Kidney epithelial cell (primary cell): Measurements from ENCODE around the gene LDLRAD2. TPM values are rescaled to one million over a fixed set of nuclear protein-coding genes. Genes with fewer than 3 reads are reported as not detected.

Source experiments
- DNase-seq: peaks from one replicate; pipeline ENCODE4 v3.0.0-alpha.2; 2010; ENCODE audit warnings: low read depth
- H3K27me3 ChIP-seq: 2 replicates; pipeline ENCODE4 v1.6.0; 2011; ENCODE audit warnings: low read length; ENCODE audit not compliant: control insufficient read depth, insufficient read depth
- H3K36me3 ChIP-seq: 2 replicates; pipeline ENCODE4 v1.5.1; 2011; ENCODE audit warnings: low read length; ENCODE audit not compliant: control insufficient read depth, insufficient read depth
- H3K4me3 ChIP-seq: 2 replicates; pipeline ENCODE4 v1.5.1; 2011; ENCODE audit warnings: low read depth, mild to moderate bottlenecking, control low read depth, low read length
- total RNA-seq: library from RNA; depleted of rRNA; stranded (reverse); fragments of >200 nt; gene quantifications from 2 replicates; pipeline ENCODE4 v1.2.3, GENCODE V29; 2015
- TF ChIP-seq, protein P1 (sequence below): IDR thresholded peaks from 2 replicates; pipeline ENCODE4 v1.5.1; 2011; ENCODE audit warnings: mild to moderate bottlenecking, moderate library complexity, low read length, control low read depth, inconsistent platforms; ENCODE audit not compliant: insufficient read depth, poor library complexity, severe bottlenecking

Gene LDLRAD2
- total RNA-seq, 1 donor from 2014 or later = not detected

DNA sequence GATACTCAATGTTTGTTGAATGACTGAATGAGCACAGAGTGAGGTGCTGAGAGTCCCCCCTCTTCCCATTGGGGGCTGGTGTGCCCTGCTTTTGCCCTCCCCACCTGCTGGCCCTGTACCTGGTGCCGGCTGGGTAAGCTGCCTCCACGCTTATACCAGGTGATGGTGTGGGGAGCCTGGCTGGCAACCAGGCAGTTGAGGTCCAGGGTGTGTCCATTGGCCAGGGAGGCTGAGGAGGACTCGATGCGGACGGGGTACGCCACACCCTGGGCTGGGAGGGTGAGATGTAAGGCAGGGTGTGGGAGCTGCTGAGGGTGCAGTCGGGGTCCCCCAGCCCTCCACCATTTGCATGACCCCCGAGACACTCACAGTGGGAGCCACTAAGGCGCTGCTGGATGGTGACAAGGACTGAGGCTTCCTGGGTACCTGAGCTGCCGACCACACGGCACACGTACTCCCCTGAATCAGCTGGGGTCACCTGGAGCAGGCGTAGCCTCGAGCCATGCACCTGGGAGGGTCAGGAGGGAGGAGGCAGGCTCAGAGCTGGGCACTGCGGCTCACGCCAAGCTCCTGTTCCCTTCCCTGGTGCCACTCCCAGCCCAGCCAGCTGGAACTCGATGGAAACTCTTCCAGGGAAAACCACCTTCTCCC lies 36.6 kb downstream of the LDLRAD2 start:
- DNase-seq = no peak
- Histone ChIP-seq H3K36me3 (peaks cover 7% of the 10 kb centered on the region), H3K27me3 (no peaks in the 10 kb centered on the region), H3K4me3 (no peak overlapping the region)
- TF ChIP-seq, protein P1, sequence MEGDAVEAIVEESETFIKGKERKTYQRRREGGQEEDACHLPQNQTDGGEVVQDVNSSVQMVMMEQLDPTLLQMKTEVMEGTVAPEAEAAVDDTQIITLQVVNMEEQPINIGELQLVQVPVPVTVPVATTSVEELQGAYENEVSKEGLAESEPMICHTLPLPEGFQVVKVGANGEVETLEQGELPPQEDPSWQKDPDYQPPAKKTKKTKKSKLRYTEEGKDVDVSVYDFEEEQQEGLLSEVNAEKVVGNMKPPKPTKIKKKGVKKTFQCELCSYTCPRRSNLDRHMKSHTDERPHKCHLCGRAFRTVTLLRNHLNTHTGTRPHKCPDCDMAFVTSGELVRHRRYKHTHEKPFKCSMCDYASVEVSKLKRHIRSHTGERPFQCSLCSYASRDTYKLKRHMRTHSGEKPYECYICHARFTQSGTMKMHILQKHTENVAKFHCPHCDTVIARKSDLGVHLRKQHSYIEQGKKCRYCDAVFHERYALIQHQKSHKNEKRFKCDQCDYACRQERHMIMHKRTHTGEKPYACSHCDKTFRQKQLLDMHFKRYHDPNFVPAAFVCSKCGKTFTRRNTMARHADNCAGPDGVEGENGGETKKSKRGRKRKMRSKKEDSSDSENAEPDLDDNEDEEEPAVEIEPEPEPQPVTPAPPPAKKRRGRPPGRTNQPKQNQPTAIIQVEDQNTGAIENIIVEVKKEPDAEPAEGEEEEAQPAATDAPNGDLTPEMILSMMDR = no peak

DNA sequence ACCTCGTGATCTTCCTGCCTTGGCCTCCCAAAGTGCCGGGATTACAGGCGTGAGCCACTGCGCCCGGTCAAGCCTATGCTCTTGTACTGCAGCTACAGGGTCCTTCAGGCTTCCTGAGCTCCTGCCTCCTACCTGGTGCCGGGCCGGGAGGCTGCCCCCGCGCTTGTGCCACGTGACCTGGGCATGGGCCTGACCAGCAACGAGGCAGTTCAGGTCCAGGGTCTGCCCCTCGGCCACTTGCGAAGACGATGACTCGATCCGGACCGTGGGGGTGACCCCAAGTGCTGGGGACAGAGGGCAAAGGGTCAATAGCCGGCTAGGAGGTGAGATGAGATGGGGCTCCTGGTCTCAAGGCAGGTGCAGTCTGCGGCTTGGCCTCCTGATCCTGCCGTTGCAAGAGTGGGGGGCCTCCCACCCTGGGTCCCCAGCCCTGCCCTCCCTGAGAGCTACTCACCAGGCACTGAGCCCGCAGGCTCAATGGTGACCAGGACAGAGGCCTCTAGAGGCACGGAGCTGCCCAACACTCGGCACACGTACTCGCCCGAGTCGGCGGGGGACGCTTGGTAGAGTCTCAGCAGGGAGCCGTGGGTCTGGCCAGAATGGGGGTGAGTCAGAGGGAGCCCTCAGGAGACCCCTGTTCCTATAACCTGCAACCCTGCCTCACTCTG lies 38.0 kb downstream of the LDLRAD2 start:
- DNase-seq = no peak
- TF ChIP-seq, protein P1 = no peak
- Histone ChIP-seq H3K4me3 (no peak overlapping the region), H3K27me3 (no peaks in the 10 kb centered on the region), H3K36me3 (peaks cover 6% of the 10 kb centered on the region)

DNA sequence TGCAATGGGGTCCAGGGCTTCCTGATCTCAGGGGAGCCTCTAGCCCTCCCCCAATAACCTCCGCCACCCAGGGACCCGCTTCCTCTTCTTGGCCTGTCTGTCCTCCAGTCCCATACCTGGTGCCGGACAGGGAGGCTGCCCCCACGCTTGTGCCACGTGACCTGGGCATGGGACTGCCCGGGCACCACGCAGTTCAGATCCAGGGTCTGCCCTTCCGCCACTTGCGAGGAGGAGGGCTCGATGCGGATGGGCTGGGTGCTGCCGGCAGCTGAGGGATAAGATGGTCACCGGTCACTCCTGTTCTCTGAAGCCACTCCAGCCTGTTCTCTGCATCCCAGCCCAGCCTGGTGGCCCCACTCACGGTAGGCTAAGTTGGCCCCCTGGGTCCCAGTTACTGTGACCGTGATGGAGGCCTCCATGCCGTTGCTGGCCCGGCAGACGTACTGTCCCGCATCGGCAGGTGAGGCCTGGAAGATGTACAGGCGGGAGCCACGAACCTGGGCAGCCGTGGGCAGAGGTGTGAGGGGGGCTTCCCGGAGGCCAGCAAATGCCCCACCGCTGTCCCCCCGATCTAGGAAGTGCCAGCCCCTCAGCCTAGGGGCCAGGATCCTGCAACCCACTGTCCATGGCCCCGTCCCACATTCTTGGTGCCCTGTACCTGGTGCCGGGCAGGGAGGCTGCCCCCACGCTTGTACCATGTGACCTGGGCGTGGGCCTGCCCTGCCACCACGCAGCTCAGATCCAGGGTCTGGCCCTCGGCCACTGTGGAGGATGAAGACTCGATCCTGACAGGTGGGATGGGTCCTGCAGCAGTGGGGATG lies 39.6 kb downstream of the LDLRAD2 start:
- H3K36me3 ChIP-seq = peaks cover 8% of the 10 kb centered on the region
- TF ChIP-seq, protein P1 = no peak
- H3K4me3 ChIP-seq = no peak overlapping the region
- DNase-seq = no peak
- no peaks in the 10 kb centered on the region for H3K27me3 ChIP-seq

DNA sequence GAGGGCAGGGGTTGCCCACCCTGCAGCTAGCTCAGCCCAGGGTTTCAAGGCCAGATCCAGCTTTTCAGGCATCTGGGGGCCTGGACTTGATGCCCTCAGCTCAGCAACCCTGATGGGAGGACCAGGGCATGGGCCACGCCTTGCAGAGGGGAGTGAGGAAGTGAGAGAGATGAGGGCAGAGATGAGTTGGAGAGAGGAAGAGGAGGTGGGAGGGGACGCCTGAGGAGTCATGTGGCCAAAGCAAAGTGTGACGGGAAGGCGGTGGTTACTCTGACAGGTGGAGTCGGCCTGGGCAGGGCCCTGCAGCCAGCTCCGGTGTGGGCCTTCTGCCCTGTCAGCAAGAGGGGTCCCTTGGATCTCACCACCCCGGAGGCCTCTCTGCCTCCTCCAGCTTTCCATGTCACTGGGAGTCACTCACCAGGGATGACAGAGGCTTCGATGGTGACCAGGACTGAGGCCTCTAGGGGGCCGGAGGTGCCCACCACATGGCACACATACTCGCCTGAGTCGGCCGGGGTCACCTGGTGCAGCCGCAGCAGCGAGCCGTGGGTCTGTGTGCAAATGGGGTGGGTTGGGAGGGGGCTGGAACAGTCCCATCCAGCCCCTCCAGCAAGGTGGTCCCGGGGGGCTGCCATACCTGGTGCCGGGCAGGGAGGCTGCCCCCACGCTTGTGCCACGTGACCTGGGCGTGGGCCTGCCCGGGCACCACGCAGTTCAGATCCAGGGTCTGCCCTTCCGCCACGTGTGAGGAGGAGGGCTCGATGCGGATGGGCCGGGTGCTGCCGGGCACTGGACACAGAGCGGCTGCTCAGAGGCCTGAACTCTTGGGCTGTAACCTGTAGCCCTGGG lies 40.4 kb downstream of the LDLRAD2 start:
- TF ChIP-seq, protein P1 = no peak
- Histone ChIP-seq H3K4me3 (no peak overlapping the region), H3K36me3 (peaks cover 8% of the 10 kb centered on the region), H3K27me3 (no peaks in the 10 kb centered on the region)
- no peak for DNase-seq

GRCh38 chr1:21853131-21853427 lies 41.0 kb downstream of the LDLRAD2 start:
- Histone ChIP-seq H3K27me3 (no peaks in the 10 kb centered on the region), H3K4me3 (no peak overlapping the region), H3K36me3 (peaks cover 8% of the 10 kb centered on the region)
- DNase-seq = no peak
- TF ChIP-seq, protein P1 = no peak
